ENCODE measurements around the gene SARS2.

DNA sequence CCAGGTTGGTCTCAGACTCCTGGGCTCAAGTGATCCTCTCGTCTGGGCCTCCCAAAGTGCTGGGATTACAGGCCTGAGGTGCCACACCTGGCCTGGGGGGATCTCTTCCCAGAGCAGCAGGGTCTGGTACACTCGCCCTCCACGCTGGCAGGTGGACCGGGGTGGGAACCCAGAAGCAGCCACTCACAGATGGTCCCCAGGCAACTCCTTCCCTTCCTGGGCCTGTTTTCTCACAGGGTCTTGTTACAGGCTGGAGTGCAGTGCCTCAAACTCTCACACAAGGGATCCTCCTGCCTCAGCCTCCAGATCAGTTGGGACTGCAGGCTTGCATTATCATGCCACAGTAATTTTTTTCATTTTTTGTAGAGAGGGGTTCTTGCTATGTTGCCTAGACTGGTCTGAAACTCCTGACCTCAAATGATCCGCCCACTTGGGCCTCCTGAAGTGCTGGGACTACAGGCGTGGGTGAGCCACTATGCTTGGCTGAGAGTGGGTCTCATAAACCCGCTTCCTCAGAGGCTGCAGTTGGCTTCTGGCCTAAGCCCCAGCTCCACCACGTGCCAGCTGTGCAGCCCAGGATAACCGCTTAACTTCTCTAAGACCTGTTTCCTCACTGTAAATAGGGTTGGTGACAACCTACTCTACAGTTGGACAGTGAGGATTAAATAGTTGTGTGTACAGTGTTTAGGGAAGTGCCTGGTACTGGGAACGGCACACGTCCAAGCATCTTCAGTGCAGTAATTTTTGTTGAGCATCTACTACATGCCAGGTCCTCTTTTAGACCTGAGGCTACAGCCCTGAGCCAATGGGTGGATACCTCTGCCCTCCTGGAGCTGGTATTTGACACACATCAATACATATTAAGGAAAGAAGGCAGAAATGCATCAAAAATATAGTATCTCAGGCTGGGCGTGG, 17.7 kb downstream of the SARS2 start:
- no peak for TF ChIP-seq POLR2AphosphoS5 (IDR thresholded peaks at IDR 0.05; ENCODE audit: low read depth, low read length)
- no peak for TF ChIP-seq TAF1 (IDR thresholded peaks at IDR 0.05; ENCODE audit: borderline replicate concordance, insufficient read depth, low read length)
- no peak for TF ChIP-seq SIN3A (IDR thresholded peaks at IDR 0.05; ENCODE audit: borderline replicate concordance, insufficient read depth, low read length)
- no peak for TF ChIP-seq REST (IDR thresholded peaks at IDR 0.05; ENCODE audit: insufficient read depth in 1 of 2, low read depth in 2 of 2, low read length in 2 of 2)
- TF ChIP-seq FOXP2 (optimal IDR thresholded peaks at IDR 0.05; ENCODE audit: borderline replicate concordance, extremely low read depth, extremely low read length, insufficient read depth) = no peak

Data from PFSK-1 (cell line).